ENCODE measurements around the gene MMP15.

GRCh38 chr16:58027916-58028455 is 2.4 kb downstream of the MMP15 start:
- no peak for TF ChIP-seq CTCF (IDR thresholded peaks at IDR 0.05)
- TF ChIP-seq EP300 (IDR thresholded peaks at IDR 0.05): no peak
- TF ChIP-seq POLR2A (IDR thresholded peaks at IDR 0.05): no peak
